Stimulated activated CD8-positive, alpha-beta memory T cell treated with anti-CD3 and anti-CD28 coated beads, Interleukin-15, amount 100 ng/mL, for 24 hours (primary cell): ENCODE measurements around the gene RPP25L.

Source experiments
- DNase-seq: peaks from one replicate; pipeline ENCODE4 v3.0.0-alpha.2; 2020; ENCODE audit warnings: low read depth

Gene RPP25L

GRCh38 chr9:34637356-34638137 is 25.6 kb upstream of the RPP25L start, which contains the start of gene SIGMAR1:
TSS of gene SIGMAR1 (minus strand) at chr9:34637787. CDS start at chr9:34637697, 90 bp downstream.
- DNase-seq, result peak; percentile 74

- DNase-seq, result no peak
Observed at GRCh38 chr9:34636791-34637355, 25.0 kb upstream of the RPP25L start.

GRCh38 chr9:34635556-34635955 is 23.7 kb upstream of the RPP25L start:
- no peak for DNase-seq

GRCh38 chr9:34634551-34635248 is 22.8 kb upstream of the RPP25L start:
- no peak for DNase-seq

GRCh38 chr9:34633851-34634550 is 22.1 kb upstream of the RPP25L start:
- DNase-seq, result peak; percentile 32

- no peak for DNase-seq
Observed at GRCh38 chr9:34633166-34633565, 21.3 kb upstream of the RPP25L start.

GRCh38 chr9:34630402-34631154 is 18.7 kb upstream of the RPP25L start:
- DNase-seq, result no peak

GRCh38 chr9:34629491-34629808 is 17.6 kb upstream of the RPP25L start:
- DNase-seq, result no peak

GRCh38 chr9:34628656-34629490 is 17.0 kb upstream of the RPP25L start, which contains the start of gene ARID3C:
TSS of gene ARID3C (minus strand) at chr9:34629066. CDS start at chr9:34628014, 1,052 bp downstream.
- DNase-seq, result no peak

- DNase-seq, result no peak
Observed at GRCh38 chr9:34627716-34628655, 16.1 kb upstream of the RPP25L start.

GRCh38 chr9:34625186-34625486 is 13.2 kb upstream of the RPP25L start:
- no peak for DNase-seq

GRCh38 chr9:34624475-34625185 is 12.7 kb upstream of the RPP25L start:
- no peak for DNase-seq

GRCh38 chr9:34623374-34624235 is 11.7 kb upstream of the RPP25L start:
- no peak for DNase-seq

- peak; percentile 62 for DNase-seq
Observed at GRCh38 chr9:34620061-34620994, 8.4 kb upstream of the RPP25L start, which contains the start of gene DCTN3. TSS of gene DCTN3 (minus strand) at chr9:34620495. CDS start at chr9:34620464, 31 bp downstream.

- DNase-seq, result no peak
Observed at GRCh38 chr9:34615132-34615531, 3.2 kb upstream of the RPP25L start.

GRCh38 chr9:34612788-34613390 is 992 bp upstream of the RPP25L start:
- no peak for DNase-seq
